SU-DHL-6 (cell line): ENCODE measurements around the gene PARD6G.

Source experiments
- CTCF ChIP-seq: fragments of 200-600 bp; sonication (generic); IDR thresholded peaks from one replicate; pipeline ENCODE4 v1.5.1; 2017; ENCODE audit warnings: antibody characterized with exemption, mild to moderate bottlenecking, low read length, moderate library complexity; ENCODE audit not compliant: insufficient read depth, poor library complexity, severe bottlenecking
- EZH2phosphoT487 ChIP-seq: fragments of 200-600 bp; sonication (generic), shearing (Covaris generic); conservative IDR thresholded peaks from 2 replicates; pipeline ENCODE4 v1.6.1; 2018; ENCODE audit warnings: mild to moderate bottlenecking, antibody characterized with exemption, low read length, moderate library complexity, mixed read lengths

- TF ChIP-seq CTCF (no peak), EZH2phosphoT487 (no peak)
Observed at GRCh38 chr18:80201739-80202138, 45.6 kb downstream of the PARD6G start.
